ENCODE results near the gene GATAD2A. TPM values are rescaled to one million over a fixed set of nuclear protein-coding genes. Genes with fewer than 3 reads are reported as not detected.

The GATAD2A gene
- total RNA-seq, 1 donor from 2014 or later: 91.0 TPM

GRCh38 chr19:19487077-19487949, 81.8 kb downstream of the GATAD2A start:
- Mint-ChIP-seq H3K4me1 (ENCODE audit: low read depth) (peaks cover 34% of the 10 kb centered on the region), H3K27me3 (no peaks in the 10 kb centered on the region), H3K9me3 (ENCODE audit: low read depth) (no peaks in the 10 kb centered on the region), H3K36me3 (ENCODE audit: insufficient read depth) (peaks cover 4% of the 10 kb centered on the region), H3K27ac (peak overlapping the region; percentile 97), H3K4me3 (ENCODE audit: low read depth) (no peak overlapping the region)
- TF ChIP-seq CTCF (IDR thresholded peaks at IDR 0.05; ENCODE audit: unreplicated experiment): no peak
- no peak for DNase-seq (ENCODE audit: low spot score, unreplicated experiment)

GRCh38 chr19:19487950-19488874, 82.7 kb downstream of the GATAD2A start:
- Mint-ChIP-seq H3K27me3 (no peaks in the 10 kb centered on the region), H3K36me3 (ENCODE audit: insufficient read depth) (peaks cover 2% of the 10 kb centered on the region), H3K9me3 (ENCODE audit: low read depth) (no peaks in the 10 kb centered on the region), H3K4me1 (ENCODE audit: low read depth) (peaks cover 34% of the 10 kb centered on the region), H3K4me3 (ENCODE audit: low read depth) (peak overlapping the region; percentile 11), H3K27ac (peak overlapping the region; percentile 97)
- DNase-seq (ENCODE audit: low spot score, unreplicated experiment): no peak
- TF ChIP-seq CTCF (IDR thresholded peaks at IDR 0.05; ENCODE audit: unreplicated experiment): no peak

GRCh38 chr19:19488875-19489690, 83.6 kb downstream of the GATAD2A start:
- Mint-ChIP-seq H3K4me1 (ENCODE audit: low read depth) (peaks cover 33% of the 10 kb centered on the region), H3K4me3 (ENCODE audit: low read depth) (peak overlapping the region; percentile 26), H3K27me3 (no peaks in the 10 kb centered on the region), H3K9me3 (ENCODE audit: low read depth) (no peaks in the 10 kb centered on the region), H3K27ac (peak overlapping the region; percentile 97), H3K36me3 (ENCODE audit: insufficient read depth) (peaks cover 1% of the 10 kb centered on the region)
- no peak for TF ChIP-seq CTCF (IDR thresholded peaks at IDR 0.05; ENCODE audit: unreplicated experiment)
- peak; percentile 49 for DNase-seq (ENCODE audit: low spot score, unreplicated experiment)

GRCh38 chr19:19489804-19490204, 84.3 kb downstream of the GATAD2A start:
- no peak for TF ChIP-seq CTCF (IDR thresholded peaks at IDR 0.05; ENCODE audit: unreplicated experiment)
- peaks cover 33% of the 10 kb centered on the region for H3K4me1 Mint-ChIP-seq (ENCODE audit: low read depth)
- H3K9me3 Mint-ChIP-seq (ENCODE audit: low read depth): no peaks in the 10 kb centered on the region
- no peaks in the 10 kb centered on the region for H3K27me3 Mint-ChIP-seq
- peak overlapping the region; percentile 97 for H3K27ac Mint-ChIP-seq
- no peak overlapping the region for H3K4me3 Mint-ChIP-seq (ENCODE audit: low read depth)
- peaks cover 5% of the 10 kb centered on the region for H3K36me3 Mint-ChIP-seq (ENCODE audit: insufficient read depth)
- DNase-seq (ENCODE audit: low spot score, unreplicated experiment): no peak

Measured in progenitor cell of endocrine pancreas (in vitro differentiated cells).